ENCODE measurements around the gene FXYD6. TPM values are rescaled to one million over a fixed set of nuclear protein-coding genes. Genes with fewer than 3 reads are reported as not detected.

Gene FXYD6
- total and polyA plus RNA-seq, 7 donors: 10.8 to 27.9 (median 14.0) TPM

DNA sequence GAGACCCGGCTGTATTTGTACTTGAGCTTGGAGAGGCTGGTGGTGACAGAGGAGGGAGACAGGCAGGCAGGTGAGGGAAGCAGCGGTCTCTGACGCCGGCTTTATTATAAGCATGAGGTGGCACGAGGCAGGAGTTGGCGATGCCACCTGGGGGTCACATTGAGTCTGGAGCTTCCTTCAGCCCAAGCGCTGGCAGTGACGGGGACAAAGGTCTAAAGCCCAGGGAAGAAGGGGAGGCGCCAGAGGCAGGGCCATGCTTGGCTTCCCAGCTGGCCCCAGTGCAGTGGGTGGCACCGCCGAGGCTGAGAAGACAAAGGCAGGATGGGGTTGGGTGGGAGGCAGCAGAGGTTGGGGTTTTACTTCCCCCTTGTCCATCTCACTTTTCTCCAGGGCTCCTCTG, 56.4 kb downstream of the FXYD6 start:
- peak in 1 of 2 donors; percentile 36 for DNase-seq
- intact Hi-C loops (cut with DNase I): no loop called here
- Histone ChIP-seq H3K4me1 (peaks cover 12% of the 10 kb centered on the region), H3K27me3 (ENCODE audit: insufficient read depth in 3 of 3, low read length in 2 of 3) (no peaks in the 10 kb centered on the region), H3K4me3 (no peak overlapping the region), H3K36me3 (ENCODE audit: insufficient read depth in 1 of 2, low read depth in 1 of 2) (no peaks in the 10 kb centered on the region), H3K27ac (no peak overlapping the region), H3K9me3 (no peaks in the 10 kb centered on the region)
- WGBS, 3 donors: 85 to 89% (median 87%) methylated on average over 11 of the region's 11 CpGs
- TF ChIP-seq, protein P1, sequence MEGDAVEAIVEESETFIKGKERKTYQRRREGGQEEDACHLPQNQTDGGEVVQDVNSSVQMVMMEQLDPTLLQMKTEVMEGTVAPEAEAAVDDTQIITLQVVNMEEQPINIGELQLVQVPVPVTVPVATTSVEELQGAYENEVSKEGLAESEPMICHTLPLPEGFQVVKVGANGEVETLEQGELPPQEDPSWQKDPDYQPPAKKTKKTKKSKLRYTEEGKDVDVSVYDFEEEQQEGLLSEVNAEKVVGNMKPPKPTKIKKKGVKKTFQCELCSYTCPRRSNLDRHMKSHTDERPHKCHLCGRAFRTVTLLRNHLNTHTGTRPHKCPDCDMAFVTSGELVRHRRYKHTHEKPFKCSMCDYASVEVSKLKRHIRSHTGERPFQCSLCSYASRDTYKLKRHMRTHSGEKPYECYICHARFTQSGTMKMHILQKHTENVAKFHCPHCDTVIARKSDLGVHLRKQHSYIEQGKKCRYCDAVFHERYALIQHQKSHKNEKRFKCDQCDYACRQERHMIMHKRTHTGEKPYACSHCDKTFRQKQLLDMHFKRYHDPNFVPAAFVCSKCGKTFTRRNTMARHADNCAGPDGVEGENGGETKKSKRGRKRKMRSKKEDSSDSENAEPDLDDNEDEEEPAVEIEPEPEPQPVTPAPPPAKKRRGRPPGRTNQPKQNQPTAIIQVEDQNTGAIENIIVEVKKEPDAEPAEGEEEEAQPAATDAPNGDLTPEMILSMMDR (IDR thresholded peaks at IDR 0.05): no peak
- no peak for ATAC-seq

DNA sequence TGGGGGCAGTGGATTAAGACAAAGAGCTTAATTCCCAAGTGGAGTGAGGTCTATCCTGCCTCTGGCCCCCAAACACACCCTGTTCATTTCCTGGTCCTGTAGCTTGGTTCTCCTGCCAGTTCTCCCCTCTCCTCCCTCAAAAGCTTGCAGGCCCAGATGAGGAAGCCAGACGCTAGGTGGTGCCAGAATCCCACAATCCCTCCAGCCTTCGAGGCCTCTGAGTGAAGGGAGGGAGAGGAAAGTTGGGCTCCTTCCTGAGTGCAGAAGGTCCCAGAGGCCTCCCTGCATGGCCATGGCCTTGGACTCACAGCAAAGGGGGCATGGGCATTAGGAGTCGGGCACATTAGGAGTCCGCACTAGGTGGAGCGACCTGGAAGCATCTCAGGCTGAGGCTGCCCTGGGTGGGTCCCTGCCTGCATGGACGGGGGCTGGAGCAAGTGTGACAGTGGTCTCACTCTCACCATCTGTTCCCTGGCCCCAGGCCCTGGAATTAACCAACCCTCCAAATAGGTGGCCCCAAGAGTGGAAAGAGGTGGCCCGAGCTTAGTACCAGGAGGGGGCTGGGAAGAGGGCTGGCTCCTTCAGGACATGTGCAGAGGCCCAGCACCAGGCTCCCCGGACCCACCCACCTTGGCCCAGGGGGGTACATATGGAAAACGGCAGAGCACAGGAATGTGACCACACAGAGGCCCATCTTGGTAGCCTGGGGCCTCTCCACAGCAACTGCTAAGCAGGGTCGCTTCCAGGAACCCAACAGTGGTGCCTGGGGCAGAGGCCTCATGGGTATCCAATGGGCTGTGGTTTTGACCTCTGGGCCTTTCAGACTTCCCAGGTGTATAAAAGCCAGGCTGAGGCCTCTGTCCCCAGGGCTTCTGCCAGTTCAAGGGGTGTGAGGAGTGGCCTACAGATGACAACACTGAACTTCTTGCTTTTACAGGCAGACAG, 57.1 kb downstream of the FXYD6 start:
- DNase-seq: peak; percentile 69 to 71
- Histone ChIP-seq H3K4me3 (no peak overlapping the region), H3K4me1 (peaks cover 12% of the 10 kb centered on the region), H3K36me3 (ENCODE audit: insufficient read depth in 1 of 2, low read depth in 1 of 2) (no peaks in the 10 kb centered on the region), H3K9me3 (no peaks in the 10 kb centered on the region), H3K27me3 (ENCODE audit: insufficient read depth in 3 of 3, low read length in 2 of 3) (no peaks in the 10 kb centered on the region), H3K27ac (no peak overlapping the region)
- ATAC-seq: peak in 1 of 4 donors; percentile 44
- TF ChIP-seq, protein P1 (IDR thresholded peaks at IDR 0.05): peak; percentile 22
- intact Hi-C loops (cut with DNase I): no loop called here
- 73 to 79% (median 75%) methylated on average over 10 of the region's 10 CpGs for WGBS, 3 donors

DNA sequence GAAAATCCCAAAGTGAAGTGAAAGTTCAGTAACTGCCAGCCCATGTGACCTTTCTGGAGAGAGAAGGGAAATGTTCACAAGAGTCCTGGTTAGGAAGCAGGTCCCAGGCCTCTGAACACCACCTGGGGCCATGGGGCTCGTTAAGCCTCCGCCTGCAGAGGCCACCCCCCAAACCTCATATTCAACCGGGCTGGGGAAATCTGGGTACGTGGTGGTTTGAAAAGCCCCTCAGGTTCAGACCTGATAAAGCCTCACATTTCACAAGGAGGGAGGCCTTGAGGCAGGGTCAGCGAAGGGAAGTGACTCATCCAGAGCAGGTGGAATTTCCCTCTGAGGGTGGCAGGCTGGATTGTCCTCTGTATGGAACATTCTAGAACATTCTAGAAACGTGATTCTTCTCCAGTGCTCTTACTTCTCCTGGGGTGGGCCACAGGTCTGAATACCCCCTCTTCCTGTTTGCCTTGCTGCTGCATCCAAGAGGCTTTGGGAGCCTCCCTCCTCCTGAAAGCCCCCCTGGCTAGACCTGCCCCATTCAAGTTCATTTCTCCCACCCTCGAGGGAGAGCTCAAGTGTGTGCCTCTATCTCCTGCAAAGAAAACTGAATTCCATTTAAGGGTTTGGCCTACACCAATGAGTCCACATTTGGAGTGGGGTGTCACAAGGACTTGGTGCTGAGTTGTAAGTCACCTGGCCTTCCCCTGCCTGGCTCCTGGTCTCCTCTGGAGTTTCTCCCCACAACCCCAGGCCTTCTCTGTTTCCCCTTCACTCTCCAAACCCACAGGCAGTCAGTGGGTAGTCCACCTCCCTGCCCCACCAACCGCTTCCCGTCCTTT, 58.2 kb downstream of the FXYD6 start:
- no peak overlapping the region for H3K27ac ChIP-seq
- peak in 1 of 2 donors; percentile 46 for DNase-seq
- no peaks in the 10 kb centered on the region for H3K27me3 ChIP-seq (ENCODE audit: insufficient read depth in 3 of 3, low read length in 2 of 3)
- H3K4me1 ChIP-seq: peaks cover 3% of the 10 kb centered on the region
- no peaks in the 10 kb centered on the region for H3K36me3 ChIP-seq (ENCODE audit: insufficient read depth in 1 of 2, low read depth in 1 of 2)
- intact Hi-C loops (cut with DNase I): no loop called here
- WGBS, 3 donors: 67 to 75% (median 71%) methylated on average over 9 of the region's 9 CpGs
- no peaks in the 10 kb centered on the region for H3K9me3 ChIP-seq
- ATAC-seq: peak in 1 of 4 donors; percentile 10
- H3K4me3 ChIP-seq: no peak overlapping the region
- TF ChIP-seq, protein P1 (IDR thresholded peaks at IDR 0.05): no peak

DNA sequence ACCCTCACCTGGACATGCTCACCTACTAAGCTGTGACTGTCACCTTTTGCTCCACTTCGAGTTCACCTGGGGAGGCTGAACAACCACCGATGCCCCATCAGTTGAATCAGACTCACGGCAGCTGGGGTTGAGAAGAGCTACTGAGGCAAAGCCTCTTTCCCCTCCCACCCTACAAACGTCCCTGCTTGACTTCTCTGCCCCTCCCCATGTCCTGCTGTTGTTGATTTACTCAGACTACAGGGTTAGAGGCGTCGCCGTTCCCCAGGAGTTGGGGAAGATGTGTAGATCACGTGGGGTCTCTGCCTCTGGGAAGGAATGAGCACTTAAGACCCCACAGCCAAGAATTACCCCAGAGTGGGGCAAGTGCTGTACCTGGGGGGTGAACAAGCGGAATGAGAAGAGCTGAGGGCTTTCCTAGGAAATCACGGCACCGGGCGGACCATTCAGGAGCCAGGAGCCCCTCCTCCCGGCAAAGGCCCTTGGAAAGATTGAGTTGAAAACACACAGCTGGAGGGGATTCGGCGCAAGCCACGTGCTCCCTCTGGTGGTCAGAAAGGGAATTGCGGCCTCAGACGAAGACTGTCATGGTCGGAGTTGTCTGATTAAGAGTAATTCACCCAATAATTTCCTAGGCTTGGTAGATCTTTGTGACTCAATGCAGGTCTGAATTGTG, 59.0 kb downstream of the FXYD6 start:
- ATAC-seq (peak; percentile 59 to 83 (median 68)), DNase-seq (peak; percentile 83 to 88)
- Histone ChIP-seq H3K4me3 (no peak overlapping the region), H3K4me1 (no peaks in the 10 kb centered on the region), H3K36me3 (ENCODE audit: insufficient read depth in 1 of 2, low read depth in 1 of 2) (no peaks in the 10 kb centered on the region), H3K27me3 (ENCODE audit: insufficient read depth in 3 of 3, low read length in 2 of 3) (no peaks in the 10 kb centered on the region), H3K9me3 (no peaks in the 10 kb centered on the region), H3K27ac (no peak overlapping the region)
- WGBS, 3 donors: 23 to 29% (median 26%) methylated on average over 19 of the region's 19 CpGs
- intact Hi-C loops (cut with DNase I): loop anchor here in 1 of 2 donors (2.0 kb wide), 1 partner anchor 391 kb away; no protein-coding TSS in a partner anchor
- TF ChIP-seq, protein P1 (IDR thresholded peaks at IDR 0.05): peak; percentile 99

All from psoas muscle (tissue), 8 donors.